OCI-LY3 (cell line): ENCODE results near the gene PKHD1.

Source experiments
- EZH2phosphoT487 ChIP-seq: fragments of 200-600 bp; shearing (Covaris generic); IDR thresholded peaks from 2 replicates; pipeline ENCODE4 v1.6.1; 2018; ENCODE audit warnings: antibody characterized with exemption, mixed run types, low read depth
- TF ChIP-seq, protein P1 (sequence below): fragments of 200-600, 300-600 bp; sonication (generic); IDR thresholded peaks from 2 replicates; pipeline ENCODE4 v1.5.1; 2014; ENCODE audit warnings: antibody characterized with exemption, low read length, low read depth

GRCh38 chr6:51963980-51964379 lies 123.4 kb downstream of the PKHD1 start:
- TF ChIP-seq, protein P1, sequence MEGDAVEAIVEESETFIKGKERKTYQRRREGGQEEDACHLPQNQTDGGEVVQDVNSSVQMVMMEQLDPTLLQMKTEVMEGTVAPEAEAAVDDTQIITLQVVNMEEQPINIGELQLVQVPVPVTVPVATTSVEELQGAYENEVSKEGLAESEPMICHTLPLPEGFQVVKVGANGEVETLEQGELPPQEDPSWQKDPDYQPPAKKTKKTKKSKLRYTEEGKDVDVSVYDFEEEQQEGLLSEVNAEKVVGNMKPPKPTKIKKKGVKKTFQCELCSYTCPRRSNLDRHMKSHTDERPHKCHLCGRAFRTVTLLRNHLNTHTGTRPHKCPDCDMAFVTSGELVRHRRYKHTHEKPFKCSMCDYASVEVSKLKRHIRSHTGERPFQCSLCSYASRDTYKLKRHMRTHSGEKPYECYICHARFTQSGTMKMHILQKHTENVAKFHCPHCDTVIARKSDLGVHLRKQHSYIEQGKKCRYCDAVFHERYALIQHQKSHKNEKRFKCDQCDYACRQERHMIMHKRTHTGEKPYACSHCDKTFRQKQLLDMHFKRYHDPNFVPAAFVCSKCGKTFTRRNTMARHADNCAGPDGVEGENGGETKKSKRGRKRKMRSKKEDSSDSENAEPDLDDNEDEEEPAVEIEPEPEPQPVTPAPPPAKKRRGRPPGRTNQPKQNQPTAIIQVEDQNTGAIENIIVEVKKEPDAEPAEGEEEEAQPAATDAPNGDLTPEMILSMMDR, result no peak
- no peak for TF ChIP-seq EZH2phosphoT487
